ENCODE measurements around the gene TNF.

GRCh38 chr6:31540640-31541039 lies 34.7 kb upstream of the TNF start:
- TF ChIP-seq POLR2A (IDR thresholded peaks at IDR 0.05; ENCODE audit: low read depth, low read length): no peak
- no peak for TF ChIP-seq TAF1 (IDR thresholded peaks at IDR 0.05; ENCODE audit: low read depth, low read length)
- no peak for TF ChIP-seq POLR2AphosphoS5 (IDR thresholded peaks at IDR 0.05; ENCODE audit: low read depth, low read length)
